Ishikawa (cell line): Measurements from ENCODE around the gene TBPL1.

ENCODE experiments used
- CEBPB ChIP-seq: IDR thresholded peaks from 2 replicates; pipeline ENCODE4 v1.6.1; 2012
- EGR1 ChIP-seq: IDR thresholded peaks from 2 replicates; pipeline ENCODE4 v1.6.1; 2012
- EP300 ChIP-seq: IDR thresholded peaks from 2 replicates; pipeline ENCODE4 v1.6.1; 2012; ENCODE audit warnings: borderline replicate concordance
- TEAD4 ChIP-seq: IDR thresholded peaks from 2 replicates; pipeline ENCODE4 v1.6.1; 2012
- YY1 ChIP-seq: IDR thresholded peaks from 2 replicates; pipeline ENCODE4 v1.6.1; 2012; ENCODE audit warnings: low read depth
- ZBTB7A ChIP-seq: IDR thresholded peaks from 2 replicates; pipeline ENCODE4 v1.6.1; 2012; ENCODE audit warnings: low read depth
- TF ChIP-seq, protein P1 (sequence below): IDR thresholded peaks from 2 replicates; pipeline ENCODE4 v1.6.1; 2012

Gene TBPL1

DNA sequence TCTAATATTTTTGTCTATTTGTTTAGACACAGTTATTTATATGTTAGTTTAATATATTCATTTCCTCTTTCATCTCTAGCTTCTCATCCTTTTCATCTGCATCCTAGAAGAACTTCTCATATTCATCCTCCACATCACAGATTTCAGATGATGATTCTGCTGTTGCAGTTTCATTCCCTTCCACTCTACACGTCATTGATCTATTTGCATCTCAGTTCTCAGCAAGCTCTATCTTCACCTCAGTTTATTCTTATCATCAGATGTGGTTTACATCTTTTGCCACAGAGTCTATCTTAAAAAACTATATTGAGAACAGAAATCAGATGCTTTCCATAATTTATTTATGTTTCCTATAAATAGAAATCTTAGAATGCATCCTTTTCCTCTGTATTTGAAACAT lies 86.1 kb downstream of the TBPL1 start:
- TF ChIP-seq CEBPB (no peak), YY1 (no peak), EGR1 (no peak), ZBTB7A (no peak), EP300 (no peak), TEAD4 (no peak)
- TF ChIP-seq, protein P1, sequence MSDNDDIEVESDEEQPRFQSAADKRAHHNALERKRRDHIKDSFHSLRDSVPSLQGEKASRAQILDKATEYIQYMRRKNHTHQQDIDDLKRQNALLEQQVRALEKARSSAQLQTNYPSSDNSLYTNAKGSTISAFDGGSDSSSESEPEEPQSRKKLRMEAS, result no peak
